Gastroesophageal sphincter (tissue), 3 donors: Measurements from ENCODE around the gene USP11.

ENCODE experiments used
- EP300 ChIP-seq: sonication (generic); formaldehyde crosslinking; IDR thresholded peaks from one replicate; pipeline ENCODE4 v1.6.1; 2017; ENCODE audit warnings: antibody characterized with exemption, mild to moderate bottlenecking
- POLR2A ChIP-seq, 2 donors: fragments of 450-650 bp; IDR thresholded peaks; one replicate each; pipeline ENCODE4 v1.6.1; 2017; ENCODE audit warnings: antibody characterized with exemption in 2 of 2, mild to moderate bottlenecking in 2 of 2, moderate library complexity in 1 of 2
- POLR2AphosphoS5 ChIP-seq: sonication (generic); formaldehyde crosslinking; IDR thresholded peaks from one replicate; pipeline ENCODE4 v1.6.1; 2017; ENCODE audit warnings: antibody characterized with exemption
- TF ChIP-seq, protein P1 (sequence below), 4 experiments: fragments of 200-600 bp in 2 of 4; fragments of 450-650 bp in 2 of 4; sonication (generic) in 1 of 4; IDR thresholded peaks; one replicate each; pipeline ENCODE4 v1.5.1; 2017 to 2019; ENCODE audit warnings: antibody characterized with exemption in 4 of 4, mild to moderate bottlenecking in 2 of 4, moderate library complexity in 2 of 4

- TF ChIP-seq, protein P1, sequence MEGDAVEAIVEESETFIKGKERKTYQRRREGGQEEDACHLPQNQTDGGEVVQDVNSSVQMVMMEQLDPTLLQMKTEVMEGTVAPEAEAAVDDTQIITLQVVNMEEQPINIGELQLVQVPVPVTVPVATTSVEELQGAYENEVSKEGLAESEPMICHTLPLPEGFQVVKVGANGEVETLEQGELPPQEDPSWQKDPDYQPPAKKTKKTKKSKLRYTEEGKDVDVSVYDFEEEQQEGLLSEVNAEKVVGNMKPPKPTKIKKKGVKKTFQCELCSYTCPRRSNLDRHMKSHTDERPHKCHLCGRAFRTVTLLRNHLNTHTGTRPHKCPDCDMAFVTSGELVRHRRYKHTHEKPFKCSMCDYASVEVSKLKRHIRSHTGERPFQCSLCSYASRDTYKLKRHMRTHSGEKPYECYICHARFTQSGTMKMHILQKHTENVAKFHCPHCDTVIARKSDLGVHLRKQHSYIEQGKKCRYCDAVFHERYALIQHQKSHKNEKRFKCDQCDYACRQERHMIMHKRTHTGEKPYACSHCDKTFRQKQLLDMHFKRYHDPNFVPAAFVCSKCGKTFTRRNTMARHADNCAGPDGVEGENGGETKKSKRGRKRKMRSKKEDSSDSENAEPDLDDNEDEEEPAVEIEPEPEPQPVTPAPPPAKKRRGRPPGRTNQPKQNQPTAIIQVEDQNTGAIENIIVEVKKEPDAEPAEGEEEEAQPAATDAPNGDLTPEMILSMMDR (IDR thresholded peaks at IDR 0.05): no peak
- TF ChIP-seq POLR2A (IDR thresholded peaks at IDR 0.05) (no peak), POLR2AphosphoS5 (no peak), EP300 (no peak)
Measured at GRCh38 chrX:47184486-47184885, 48.3 kb upstream of the USP11 start.
